H1 (cell line): ENCODE measurements around the gene PLB1. TPM values are rescaled to one million over a fixed set of nuclear protein-coding genes. Genes with fewer than 3 reads are reported as not detected.
A peak's percentile ranks its signal among the peaks of the same experiment; 100 is the strongest.

ENCODE experiments used
- CTCF ChIA-PET: fragments of 300-600 bp; sonication (Branson Sonifier 250); formaldehyde crosslinking; loops from one replicate; lab custom pipeline; 2021; ENCODE audit not compliant: partially characterized antibody; lab: Charles Lee
- POLR2A ChIA-PET: fragments of 300-600 bp; sonication (Branson Sonifier 250); formaldehyde crosslinking; loops from one replicate; lab custom pipeline; 2021; ENCODE audit warnings: inconsistent platforms; ENCODE audit not compliant: partially characterized antibody; lab: Charles Lee
- DNase-seq, 2 experiments: peaks; one replicate each; pipeline versions ENCODE4 v3.0.0 to v3.0.0-alpha.2; 2010 to 2022; ENCODE audit warnings: low spot score in 2 of 2, low read depth in 1 of 2, mixed read lengths in 1 of 2
- FAIRE-seq: peaks from 2 replicates; lab custom pipeline; 2011; peaks lifted over from hg19 to GRCh38; lab: Jason Lieb, UNC
- H2AFZ ChIP-seq: 2 replicates; pipeline ENCODE4 v1.8.1; 2012; ENCODE audit warnings: low read length, inconsistent platforms
- H2AK5ac ChIP-seq: 2 replicates; pipeline ENCODE4 v1.6.1; 2013; ENCODE audit warnings: low read depth, low read length
- H2BK120ac ChIP-seq: replicated peaks from 2 replicates; pipeline ENCODE3; 2013; ENCODE audit warnings: low read depth, low read length, inconsistent platforms
- H2BK12ac ChIP-seq: 2 replicates; pipeline ENCODE4 v1.6.1; 2013; ENCODE audit warnings: low read depth, low read length
- H2BK15ac ChIP-seq: 2 replicates; pipeline ENCODE4 v1.6.1; 2013; ENCODE audit warnings: low read length
- H2BK20ac ChIP-seq: 2 replicates; pipeline ENCODE4 v1.6.1; 2013; ENCODE audit warnings: low read length
- H2BK5ac ChIP-seq: 2 replicates; pipeline ENCODE4 v1.6.1; 2013; ENCODE audit warnings: low read depth, low read length
- H3K14ac ChIP-seq: 2 replicates; pipeline ENCODE4 v1.6.1; 2013; ENCODE audit warnings: inconsistent platforms; ENCODE audit not compliant: insufficient read length
- H3K18ac ChIP-seq: 2 replicates; pipeline ENCODE4 v1.6.1; 2013; ENCODE audit warnings: low read length; ENCODE audit errors: extremely low read depth
- H3K23ac ChIP-seq: 2 replicates; pipeline ENCODE4 v1.6.1; 2013; ENCODE audit warnings: inconsistent platforms; ENCODE audit not compliant: insufficient read length
- H3K23me2 ChIP-seq: 2 replicates; pipeline ENCODE4 v1.6.1; 2013; ENCODE audit warnings: low read depth, low read length
- H3K27ac ChIP-seq: 2 replicates; pipeline ENCODE4 v1.6.1; 2011; ENCODE audit warnings: low read depth, low read length, inconsistent platforms
- H3K27me3 ChIP-seq, 4 experiments: replicated peaks in 1 of 4; 1 replicate in 1 of 4; 2 replicates in 3 of 4; pipeline versions ENCODE4 v1.6.1 to v1.8.1; 2011 to 2013; ENCODE audit warnings: low read length in 3 of 4, mild to moderate bottlenecking in 3 of 4, inconsistent platforms in 2 of 4, mixed read lengths in 2 of 4, moderate library complexity in 1 of 4; ENCODE audit not compliant: control insufficient read depth in 3 of 4, insufficient read depth in 3 of 4; ENCODE audit errors: extremely low read depth in 1 of 4
- H3K36me3 ChIP-seq, 4 experiments: 2 replicates each; pipeline versions ENCODE4 v1.6.1 to v1.8.1; 2011 to 2013; ENCODE audit warnings: mild to moderate bottlenecking in 4 of 4, low read length in 3 of 4, moderate library complexity in 2 of 4, control low read depth in 1 of 4, inconsistent platforms in 1 of 4; ENCODE audit not compliant: insufficient read depth in 4 of 4, control insufficient read depth in 2 of 4
- H3K4ac ChIP-seq: replicated peaks from 2 replicates; pipeline ENCODE3; 2013; ENCODE audit warnings: low read length, low read depth, mixed read lengths, inconsistent platforms; ENCODE audit not compliant: insufficient read length
- H3K4me1 ChIP-seq, 4 experiments: replicated peaks in 1 of 4; 1 replicate in 1 of 4; 2 replicates in 3 of 4; pipeline versions ENCODE4 v1.6.1 to v1.8.1; 2011 to 2013; ENCODE audit warnings: low read length in 3 of 4, inconsistent platforms in 2 of 4, mixed read lengths in 1 of 4; ENCODE audit not compliant: insufficient read depth in 4 of 4, control insufficient read depth in 3 of 4
- H3K4me2 ChIP-seq, 2 experiments: 2 replicates each; pipeline versions ENCODE4 v1.6.1 to v1.8.1; 2011 to 2013; ENCODE audit warnings: low read depth in 2 of 2, low read length in 2 of 2, control low read depth in 1 of 2, inconsistent platforms in 1 of 2, mild to moderate bottlenecking in 1 of 2; ENCODE audit not compliant: insufficient read depth in 1 of 2
- H3K4me3 ChIP-seq, 4 experiments: fragments of 200-600, 300-600 bp in 1 of 4; sonication (generic), shearing (Covaris generic), sonication (Bioruptor Twin) in 1 of 4; 2 replicates each; pipeline versions ENCODE4 v1.5.1 to v1.8.1; 2011 to 2016; ENCODE audit warnings: low read length in 4 of 4, low read depth in 3 of 4, control low read depth in 2 of 4, inconsistent platforms in 2 of 4, mild to moderate bottlenecking in 2 of 4, mixed read lengths in 1 of 4, moderate library complexity in 1 of 4; ENCODE audit not compliant: insufficient read depth in 2 of 4; ENCODE audit errors: extremely low read depth in 1 of 4
- H3K56ac ChIP-seq: replicated peaks from 2 replicates; pipeline ENCODE3; 2013; ENCODE audit warnings: low read depth, mild to moderate bottlenecking, mixed read lengths, low read length, inconsistent platforms; ENCODE audit not compliant: insufficient read length
- H3K79me1 ChIP-seq: 2 replicates; pipeline ENCODE4 v1.6.1; 2013; ENCODE audit warnings: low read depth, low read length, control low read depth
- H3K79me2 ChIP-seq, 2 experiments: 2 replicates each; pipeline versions ENCODE4 v1.6.1 to v1.8.1; 2012 to 2013; ENCODE audit warnings: low read length in 2 of 2, mild to moderate bottlenecking in 2 of 2, inconsistent platforms in 1 of 2; ENCODE audit not compliant: insufficient read depth in 2 of 2, control insufficient read depth in 1 of 2
- H3K9ac ChIP-seq, 4 experiments: replicated peaks in 1 of 4; 1 replicate in 1 of 4; 2 replicates in 3 of 4; pipeline versions ENCODE4 v1.6.1 to v1.8.1; 2011 to 2013; ENCODE audit warnings: low read depth in 3 of 4, low read length in 3 of 4, control low read depth in 2 of 4, mild to moderate bottlenecking in 2 of 4, moderate library complexity in 2 of 4, inconsistent platforms in 1 of 4; ENCODE audit errors: extremely low read depth in 1 of 4
- H3K9me3 ChIP-seq, 2 experiments: 2 replicates each; pipeline versions ENCODE4 v1.6.1 to v1.8.1; 2012 to 2013; ENCODE audit warnings: mild to moderate bottlenecking in 2 of 2, moderate library complexity in 2 of 2, control low read depth in 1 of 2, inconsistent platforms in 1 of 2, low read depth in 1 of 2, low read length in 1 of 2, mixed read lengths in 1 of 2; ENCODE audit not compliant: insufficient read depth in 2 of 2
- H4K20me1 ChIP-seq, 2 experiments: replicated peaks in 1 of 2; 2 replicates each; pipeline versions ENCODE3 to v1.8.1; 2011 to 2013; ENCODE audit warnings: inconsistent platforms in 2 of 2, low read length in 2 of 2, mild to moderate bottlenecking in 1 of 2; ENCODE audit not compliant: insufficient read depth in 2 of 2, control insufficient read depth in 1 of 2
- H4K5ac ChIP-seq: 2 replicates; pipeline ENCODE4 v1.6.1; 2013; ENCODE audit warnings: low read length, low read depth, mixed read lengths, inconsistent platforms; ENCODE audit not compliant: insufficient read length
- H4K8ac ChIP-seq: 2 replicates; pipeline ENCODE4 v1.8.0; 2013; ENCODE audit warnings: mild to moderate bottlenecking, moderate library complexity, low read length, inconsistent platforms; ENCODE audit not compliant: insufficient read depth; ENCODE audit errors: extremely low read depth
- H4K91ac ChIP-seq: replicated peaks from 2 replicates; pipeline ENCODE3; 2013; ENCODE audit warnings: low read length, mixed read lengths, inconsistent platforms; ENCODE audit not compliant: insufficient read length
- ASH2L ChIP-seq: fragments of 200-600, 300-600 bp; sonication (generic); IDR thresholded peaks from one replicate; pipeline ENCODE4 v1.7.1; 2017; ENCODE audit warnings: low read length
- CBX8 ChIP-seq: fragments of 300-800, 300-1000 bp; sonication (generic); IDR thresholded peaks from 2 replicates; pipeline ENCODE4 v1.7.1; 2016; ENCODE audit warnings: low read depth, low read length, borderline replicate concordance
- EGR1 ChIP-seq: IDR thresholded peaks from 2 replicates; pipeline ENCODE4 v1.6.1; 2011; ENCODE audit warnings: low read depth, low read length, borderline replicate concordance
- EZH2 ChIP-seq: fragments of 200-600 bp; sonication (generic); IDR thresholded peaks from 2 replicates; pipeline ENCODE4 v1.7.1; 2012; ENCODE audit warnings: low read depth, mild to moderate bottlenecking, moderate library complexity, low read length, inconsistent platforms; ENCODE audit not compliant: severe bottlenecking
- FOSL1 ChIP-seq: IDR thresholded peaks from 2 replicates; pipeline ENCODE4 v1.6.1; 2011; ENCODE audit warnings: mild to moderate bottlenecking, low read depth, low read length, moderate library complexity; ENCODE audit not compliant: insufficient read depth
- NANOG ChIP-seq: IDR thresholded peaks from 2 replicates; pipeline ENCODE4 v1.6.1; 2011; ENCODE audit warnings: low read length, low read depth, mild to moderate bottlenecking, inconsistent platforms; ENCODE audit not compliant: insufficient read depth, poor library complexity, severe bottlenecking
- PHF8 ChIP-seq: fragments of 200-600 bp; sonication (generic); conservative IDR thresholded peaks from 2 replicates; pipeline ENCODE4 v1.7.1; 2012; ENCODE audit warnings: low read depth, mild to moderate bottlenecking, inconsistent platforms, low read length, moderate library complexity
- POLR2A ChIP-seq, 2 experiments: IDR thresholded peaks; 1 replicate in 1 of 2; 2 replicates in 1 of 2; pipeline ENCODE4 v1.6.1; 2011; ENCODE audit warnings: low read depth in 2 of 2, low read length in 2 of 2, mild to moderate bottlenecking in 2 of 2; ENCODE audit errors: control extremely low read depth in 1 of 2
- RNF2 ChIP-seq: fragments of 200-900, 300-1000 bp; sonication (generic); IDR thresholded peaks from 2 replicates; pipeline ENCODE4 v1.7.1; 2016; ENCODE audit warnings: borderline replicate concordance, low read depth, mild to moderate bottlenecking, antibody characterized with exemption, low read length; ENCODE audit not compliant: poor library complexity, severe bottlenecking; ENCODE audit errors: missing control alignments
- RXRA ChIP-seq: IDR thresholded peaks from 2 replicates; pipeline ENCODE4 v1.6.1; 2011; ENCODE audit warnings: low read depth, mild to moderate bottlenecking, low read length, moderate library complexity; ENCODE audit not compliant: insufficient read depth
- SUZ12 ChIP-seq: fragments of 200-600 bp; sonication (generic); IDR thresholded peaks from 2 replicates; pipeline ENCODE4 v1.6.1; 2012; ENCODE audit warnings: mild to moderate bottlenecking, inconsistent platforms, low read length, moderate library complexity, mixed read lengths
- TCF12 ChIP-seq: IDR thresholded peaks from 2 replicates; pipeline ENCODE4 v1.6.1; 2011; ENCODE audit warnings: low read depth, mild to moderate bottlenecking, low read length
- TEAD4 ChIP-seq: IDR thresholded peaks from 2 replicates; pipeline ENCODE4 v1.6.1; 2012; ENCODE audit warnings: low read depth, low read length, inconsistent platforms, mixed read lengths
- YY1 ChIP-seq: IDR thresholded peaks from 2 replicates; pipeline ENCODE4 v1.6.1; 2011; ENCODE audit warnings: low read depth, mild to moderate bottlenecking, low read length
- WGBS, 2 experiments: shearing (Covaris generic) in 1 of 2; methylation state at CpG; one replicate each; pipeline versions ENCODE4 v1.1.6 to v1.1.7; 2013 to 2015; ENCODE audit warnings: low lambda C conversion rate in 2 of 2, mixed read lengths in 2 of 2, inconsistent platforms in 1 of 2, low coverage in 1 of 2, missing lambda C conversion rate in 1 of 2; ENCODE audit not compliant: insufficient replicate concordance in 2 of 2, insufficient coverage in 1 of 2, insufficient read length in 1 of 2; ENCODE audit errors: extremely low coverage in 1 of 2, missing lambda C conversion rate in 1 of 2; 5-methylcytosine and 5-hydroxymethylcytosine counted together
- polyA plus RNA-seq, 7 experiments: library from polyadenylated mRNA; depleted of rRNA in 3 of 7; stranded (reverse) in 5 of 7; unstranded in 2 of 7; fragments of >200 nt in 5 of 7; fragments of 200-250 nt in 2 of 7; gene quantifications; 1 replicate in 5 of 7; 2 replicates in 1 of 7; 4 replicates in 1 of 7; pipeline versions ENCODE4 v1.2.1 to v1.2.3, GENCODE V29; 2011 to 2013; ENCODE audit warnings: missing spikeins in 2 of 7, mixed read lengths in 2 of 7
- total RNA-seq: library from RNA; stranded (reverse); fragmentation: NEBNext Ultra II Directional; extraction: Animal tissue kit (Norgen Biotek cat#: 25700); gene quantifications from 2 replicates; pipeline ENCODE4 v1.2.1, GENCODE V29; 2021

The PLB1 gene
- total and polyA plus RNA-seq, 2 of the 8 experiments (the other 6 are each of a cell fraction or from before 2014, with no cell fraction given), result 0.20 to 0.36 TPM

GRCh38 chr2:28620801-28621171, 124.9 kb downstream of the PLB1 start:
- Histone ChIP-seq H3K27me3 (no peaks in the 10 kb centered on the region), H2BK120ac (no peak overlapping the region), H2AK5ac (no peak overlapping the region), H3K9me3 (no peaks in the 10 kb centered on the region), H4K8ac (no peak overlapping the region), H3K4me2 (no peak overlapping the region), H3K79me2 (no peaks in the 10 kb centered on the region), H4K91ac (no peak overlapping the region), H2BK5ac (no peak overlapping the region), H3K23me2 (no peaks in the 10 kb centered on the region; the same call in 1 of the 2 replicates), H3K18ac (no peak overlapping the region), H3K79me1 (no peaks in the 10 kb centered on the region), H3K4ac (no peak overlapping the region), H3K14ac (no peak overlapping the region), H3K23ac (no peak overlapping the region), H2BK12ac (no peak overlapping the region), H3K56ac (no peak overlapping the region), H4K5ac (no peak overlapping the region), H3K36me3 (no peaks in the 10 kb centered on the region), H3K9ac (no peak overlapping the region), H2AFZ (no peak overlapping the region), H3K4me1 (peaks cover 2 to 12% (median 9%) of the 10 kb centered on the region in 4 experiments; a peak in 6 of 7 replicates), H2BK20ac (no peak overlapping the region), H4K20me1 (no peaks in the 10 kb centered on the region), H3K27ac (no peak overlapping the region), H3K4me3 (no peak overlapping the region), H2BK15ac (peak overlapping the region; percentile 40; the same call in 1 of the 2 replicates)
- 91% methylated on average over 4 of the region's 4 CpGs; no CpG with 5 or more reads in 1 of the 2 experiments for WGBS, 2 experiments
- FAIRE-seq (no peak), DNase-seq (no peak)
- POLR2A ChIA-PET, result interaction anchor here (0.8 to 0.9 kb wide), 2 partner anchors 9 to 131 kb away, joined by 3 to 4 read pairs; partner anchors contain the start of gene PPP1CB
- CTCF ChIA-PET, result interaction anchor here (0.8 to 3.7 kb wide), 15 partner anchors 9 to 177 kb away, joined by 3 to 13 read pairs (median 4); no protein-coding TSS in a partner anchor
- TF ChIP-seq SUZ12, result no peak
- TF ChIP-seq EGR1, result no peak
- no peak for TF ChIP-seq NANOG
- no peak for TF ChIP-seq RNF2
- TF ChIP-seq CBX8, result no peak
- TF ChIP-seq TCF12, result no peak
- TF ChIP-seq EZH2, result no peak
- no peak for TF ChIP-seq RXRA
- no peak for TF ChIP-seq PHF8
- TF ChIP-seq FOSL1, result no peak
- no peak for TF ChIP-seq TEAD4
- no peak for TF ChIP-seq YY1
- TF ChIP-seq ASH2L, result no peak
- no peak for TF ChIP-seq POLR2A (IDR thresholded peaks at IDR 0.05; ENCODE audit: control extremely low read depth in 1 of 2, low read depth in 2 of 2, low read length in 2 of 2)
